ENCODE data around the gene RABEP2.

Gene RABEP2

GRCh38 chr16:28904828-28905227 lies 20.2 kb downstream of the RABEP2 start:
- H3K4me3 ChIP-seq (replicated peaks; ENCODE audit: low read depth, low read length) = no peak overlapping the region
- no peak for TF ChIP-seq CTCF (IDR thresholded peaks at IDR 0.05; ENCODE audit: low read length, missing control alignments)
- no peak for DNase-seq (ENCODE audit: low read depth)

GRCh38 chr16:28904363-28904762 lies 20.7 kb downstream of the RABEP2 start:
- no peak overlapping the region for H3K4me3 ChIP-seq (replicated peaks; ENCODE audit: low read depth, low read length)
- TF ChIP-seq CTCF (IDR thresholded peaks at IDR 0.05; ENCODE audit: low read length, missing control alignments) = no peak

GRCh38 chr16:28903344-28904042 lies 21.5 kb downstream of the RABEP2 start:
- no peak overlapping the region for H3K4me3 ChIP-seq (replicated peaks; ENCODE audit: low read depth, low read length)
- no peak for DNase-seq (ENCODE audit: low read depth)
- no peak for TF ChIP-seq CTCF (IDR thresholded peaks at IDR 0.05; ENCODE audit: low read length, missing control alignments)

More at GRCh38 chr16:28904363-28904762, 20.7 kb downstream of the RABEP2 start:
- DNase-seq (ENCODE audit: low read depth) = no peak

- TF ChIP-seq CTCF (IDR thresholded peaks at IDR 0.05; ENCODE audit: low read length, missing control alignments) = no peak
- no peak overlapping the region for H3K4me3 ChIP-seq (replicated peaks; ENCODE audit: low read depth, low read length)
- DNase-seq (ENCODE audit: low read depth) = no peak
Measured at GRCh38 chr16:28902909-28903308, 22.1 kb downstream of the RABEP2 start.

GRCh38 chr16:28901862-28902261 lies 23.2 kb downstream of the RABEP2 start:
- DNase-seq (ENCODE audit: low read depth) = no peak
- TF ChIP-seq CTCF (IDR thresholded peaks at IDR 0.05; ENCODE audit: low read length, missing control alignments) = no peak
- H3K4me3 ChIP-seq (replicated peaks; ENCODE audit: low read depth, low read length) = no peak overlapping the region

GRCh38 chr16:28900601-28901000 lies 24.4 kb downstream of the RABEP2 start:
- no peak for DNase-seq (ENCODE audit: low read depth)
- H3K4me3 ChIP-seq (replicated peaks; ENCODE audit: low read depth, low read length) = no peak overlapping the region
- TF ChIP-seq CTCF (IDR thresholded peaks at IDR 0.05; ENCODE audit: low read length, missing control alignments) = no peak
